Heart left ventricle (tissue), 13 donors: Measurements from ENCODE around the gene PTTG1IP2.

Experiments used
- POLR2A ChIP-seq, 2 donors: fragments of 450-650 bp; IDR thresholded peaks; one replicate each; pipeline ENCODE4 v1.6.1; 2017; ENCODE audit warnings: antibody characterized with exemption in 2 of 2, mild to moderate bottlenecking in 2 of 2, moderate library complexity in 2 of 2
- TF ChIP-seq, protein P1 (sequence below), 12 donors: fragments of 200-600 bp; sonication (generic) in 4 of 12; IDR thresholded peaks; one replicate each; pipeline versions ENCODE4 v1.5.0 to v1.8.0; 2018 to 2022; ENCODE audit warnings: antibody characterized with exemption in 12 of 12, mild to moderate bottlenecking in 5 of 12
- donor health status: ischemic (EF 13 %, LVEDD 7.1; RV severe dilation, severe dysfunction).
- donor health status: DM: no; HTN: yes; CAD: no.
- donor health status: DM: no; HTN: no; CAD: no.
- donor health status: ischemic (EF 25% LVEDD 6.9; RV normal size, moderate dysfunction).
- donor health status: ischemic (EF 25% LVEDD 5.7; RV mildly dilated, moderate dysfunction).
- donor health status: ischemic (EF 35%, LVEDD 5.7; RV mildly dilated, moderate dysfunction).
- donor health status: nonischemic (EF 11% LVEDD 7.7; RV severe dilation, severe dysfunction).
- donor health status: DM: yes; HTN: yes; CAD: no.
- donor health status: PGD.
- donor health status: ischemic (EF 29% LVEDD 5.4; RV normal size, mild dysfunction).
- donor health status: nonischemic (EF 23%, LVEDD 6.1; RV moderate dilation, normal function).

DNA sequence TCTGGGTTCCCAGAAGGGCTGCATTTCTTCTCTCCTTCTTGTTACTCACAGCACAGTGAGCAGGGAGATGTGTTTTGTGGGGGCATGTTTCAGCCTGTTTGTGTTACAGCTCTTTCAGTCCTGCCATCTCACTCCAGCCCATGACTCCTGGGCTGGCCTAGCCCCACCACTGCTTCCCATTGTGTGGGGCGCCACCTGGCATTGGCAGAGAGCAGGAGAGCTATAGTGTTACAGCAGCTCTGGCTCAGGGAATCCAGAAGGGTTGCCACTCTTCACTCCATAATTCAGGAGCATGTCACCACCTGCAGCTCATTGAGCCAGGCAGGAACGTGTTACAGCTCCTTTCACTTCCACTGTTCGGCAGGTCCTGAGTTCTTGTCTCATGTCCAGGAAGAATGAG is 36.2 kb upstream of the PTTG1IP2 start:
- TF ChIP-seq, protein P1, sequence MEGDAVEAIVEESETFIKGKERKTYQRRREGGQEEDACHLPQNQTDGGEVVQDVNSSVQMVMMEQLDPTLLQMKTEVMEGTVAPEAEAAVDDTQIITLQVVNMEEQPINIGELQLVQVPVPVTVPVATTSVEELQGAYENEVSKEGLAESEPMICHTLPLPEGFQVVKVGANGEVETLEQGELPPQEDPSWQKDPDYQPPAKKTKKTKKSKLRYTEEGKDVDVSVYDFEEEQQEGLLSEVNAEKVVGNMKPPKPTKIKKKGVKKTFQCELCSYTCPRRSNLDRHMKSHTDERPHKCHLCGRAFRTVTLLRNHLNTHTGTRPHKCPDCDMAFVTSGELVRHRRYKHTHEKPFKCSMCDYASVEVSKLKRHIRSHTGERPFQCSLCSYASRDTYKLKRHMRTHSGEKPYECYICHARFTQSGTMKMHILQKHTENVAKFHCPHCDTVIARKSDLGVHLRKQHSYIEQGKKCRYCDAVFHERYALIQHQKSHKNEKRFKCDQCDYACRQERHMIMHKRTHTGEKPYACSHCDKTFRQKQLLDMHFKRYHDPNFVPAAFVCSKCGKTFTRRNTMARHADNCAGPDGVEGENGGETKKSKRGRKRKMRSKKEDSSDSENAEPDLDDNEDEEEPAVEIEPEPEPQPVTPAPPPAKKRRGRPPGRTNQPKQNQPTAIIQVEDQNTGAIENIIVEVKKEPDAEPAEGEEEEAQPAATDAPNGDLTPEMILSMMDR (IDR thresholded peaks at IDR 0.05) = no peak
- TF ChIP-seq POLR2A (IDR thresholded peaks at IDR 0.05) = no peak
